Measurements from ENCODE around the gene RASSF7. TPM values are rescaled to one million over a fixed set of nuclear protein-coding genes. Genes with fewer than 3 reads are reported as not detected.

RASSF7 gene
- total RNA-seq, 1 experiment from 2014 or later = 58.6 TPM

GRCh38 chr11:548700-549603, 11.8 kb upstream of the RASSF7 start:
- Histone ChIP-seq H3K9me2 (replicated peaks; ENCODE audit: low read length) (no peaks in the 10 kb centered on the region), H3F3A (ENCODE audit: low read length, unreplicated experiment) (no peaks in the 10 kb centered on the region), H3K4me3 (ENCODE audit: low read length) (no peak overlapping the region), H3K79me2 (ENCODE audit: low read length) (no peaks in the 10 kb centered on the region), H3K9ac (ENCODE audit: low read length) (no peak overlapping the region), H3K36me3 (ENCODE audit: low read depth, low read length) (no peaks in the 10 kb centered on the region), H2AFZ (ENCODE audit: low read length) (no peak overlapping the region), H3K9me3 (ENCODE audit: low read length) (no peaks in the 10 kb centered on the region), H3K4me2 (ENCODE audit: low read length) (no peak overlapping the region), H4K20me1 (ENCODE audit: low read length) (no peaks in the 10 kb centered on the region), H3K27ac (ENCODE audit: low read length) (no peak overlapping the region), H3K4me1 (ENCODE audit: insufficient read depth, low read length) (no peaks in the 10 kb centered on the region), H3K27me3 (ENCODE audit: low read length) (no peaks in the 10 kb centered on the region)
- DNase-seq (no peak), ATAC-seq (no peak)
- POLR2A ChIA-PET (ENCODE audit: unreplicated experiment) = no interaction called here
- CTCF ChIA-PET = no interaction called here
- no TSS peak for BruUV-seq (replicated peaks)
- TF ChIP-seq EZH2phosphoT487 (IDR thresholded peaks at IDR 0.05; ENCODE audit: borderline replicate concordance, low read length) (no peak), CTCF (conservative IDR thresholded peaks at IDR 0.05; ENCODE audit: low read depth, low read length) (no peak), EZH2 (IDR thresholded peaks at IDR 0.05; ENCODE audit: low read length, unreplicated experiment) (no peak)
- intact Hi-C loops (cut with micrococcal nuclease) = no loop called here

- Histone ChIP-seq H3F3A (ENCODE audit: low read length, unreplicated experiment) (no peaks in the 10 kb centered on the region), H3K27me3 (ENCODE audit: low read length) (peaks cover under 1% of the 10 kb centered on the region; the same call in 1 of the 2 replicates), H3K9ac (ENCODE audit: low read length) (no peak overlapping the region), H3K9me2 (replicated peaks; ENCODE audit: low read length) (no peaks in the 10 kb centered on the region), H3K36me3 (ENCODE audit: low read depth, low read length) (no peaks in the 10 kb centered on the region), H2AFZ (ENCODE audit: low read length) (no peak overlapping the region), H3K4me2 (ENCODE audit: low read length) (no peak overlapping the region), H3K79me2 (ENCODE audit: low read length) (no peaks in the 10 kb centered on the region), H3K9me3 (ENCODE audit: low read length) (no peaks in the 10 kb centered on the region), H3K27ac (ENCODE audit: low read length) (no peak overlapping the region), H3K4me3 (ENCODE audit: low read length) (no peak overlapping the region), H3K4me1 (ENCODE audit: insufficient read depth, low read length) (no peaks in the 10 kb centered on the region), H4K20me1 (ENCODE audit: low read length) (no peaks in the 10 kb centered on the region)
- BruUV-seq (replicated peaks) = no TSS peak
- DNase-seq (no peak), ATAC-seq (no peak)
- TF ChIP-seq EZH2phosphoT487 (IDR thresholded peaks at IDR 0.05; ENCODE audit: borderline replicate concordance, low read length) (no peak), CTCF (conservative IDR thresholded peaks at IDR 0.05; ENCODE audit: low read depth, low read length) (no peak), EZH2 (IDR thresholded peaks at IDR 0.05; ENCODE audit: low read length, unreplicated experiment) (no peak)
- ChIA-PET CTCF (no interaction called here), POLR2A (ENCODE audit: unreplicated experiment) (no interaction called here)
- intact Hi-C loops (cut with micrococcal nuclease) = no loop called here
Observed at GRCh38 chr11:550021-550745, 10.6 kb upstream of the RASSF7 start.

DNA sequence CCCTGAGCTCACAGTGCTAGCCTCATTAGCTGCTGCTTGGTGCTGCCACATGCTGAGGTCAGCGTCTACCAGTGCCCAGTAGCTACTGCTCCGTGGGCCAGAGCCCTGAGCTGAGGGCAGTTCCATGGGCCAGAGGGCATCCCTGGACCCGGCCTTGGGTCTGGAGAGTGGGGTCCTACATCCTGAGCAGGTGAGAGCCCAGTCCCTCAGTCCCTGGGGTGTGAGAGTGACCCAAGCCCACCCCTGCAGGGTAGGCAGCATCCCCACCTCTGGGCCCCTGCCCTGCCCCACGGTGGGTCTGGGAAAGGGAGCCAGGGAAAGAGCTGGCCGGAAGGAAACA, 10.1 kb upstream of the RASSF7 start:
- POLR2A ChIA-PET (ENCODE audit: unreplicated experiment) = no interaction called here
- ATAC-seq = no peak
- no TSS peak for BruUV-seq (replicated peaks)

More for the DNA sequence above, 10.1 kb upstream of the RASSF7 start:
- no peak overlapping the region for H3K27ac ChIP-seq (ENCODE audit: low read length)
- no peaks in the 10 kb centered on the region for H3K4me1 ChIP-seq (ENCODE audit: insufficient read depth, low read length)
- no peak overlapping the region for H3K4me2 ChIP-seq (ENCODE audit: low read length)
- intact Hi-C loops (cut with micrococcal nuclease) = no loop called here
- H3K36me3 ChIP-seq (ENCODE audit: low read depth, low read length) = no peaks in the 10 kb centered on the region
- no peaks in the 10 kb centered on the region for H4K20me1 ChIP-seq (ENCODE audit: low read length)
- H3K9me2 ChIP-seq (replicated peaks; ENCODE audit: low read length) = no peaks in the 10 kb centered on the region
- CTCF ChIA-PET = no interaction called here
- H3K27me3 ChIP-seq (ENCODE audit: low read length) = peaks cover 6% of the 10 kb centered on the region; the same call in 1 of the 2 replicates
- H3K79me2 ChIP-seq (ENCODE audit: low read length) = no peaks in the 10 kb centered on the region
- H3K9me3 ChIP-seq (ENCODE audit: low read length) = no peaks in the 10 kb centered on the region
- no peak overlapping the region for H3K9ac ChIP-seq (ENCODE audit: low read length)
- no peak for DNase-seq
- no peaks in the 10 kb centered on the region for H3F3A ChIP-seq (ENCODE audit: low read length, unreplicated experiment)
- TF ChIP-seq EZH2phosphoT487 (IDR thresholded peaks at IDR 0.05; ENCODE audit: borderline replicate concordance, low read length) (no peak), EZH2 (IDR thresholded peaks at IDR 0.05; ENCODE audit: low read length, unreplicated experiment) (no peak), CTCF (conservative IDR thresholded peaks at IDR 0.05; ENCODE audit: low read depth, low read length) (no peak)
- no peak overlapping the region for H3K4me3 ChIP-seq (ENCODE audit: low read length)
- H2AFZ ChIP-seq (ENCODE audit: low read length) = no peak overlapping the region
